Measurements from ENCODE around the gene HES1. TPM values are rescaled to one million over a fixed set of nuclear protein-coding genes. Genes with fewer than 3 reads are reported as not detected.
A peak's percentile ranks its signal among the peaks of the same experiment; 100 is the strongest.

Gene HES1
- total and polyA plus RNA-seq, 2 experiments from 2014 or later: 42.7 to 60.8 TPM

DNA sequence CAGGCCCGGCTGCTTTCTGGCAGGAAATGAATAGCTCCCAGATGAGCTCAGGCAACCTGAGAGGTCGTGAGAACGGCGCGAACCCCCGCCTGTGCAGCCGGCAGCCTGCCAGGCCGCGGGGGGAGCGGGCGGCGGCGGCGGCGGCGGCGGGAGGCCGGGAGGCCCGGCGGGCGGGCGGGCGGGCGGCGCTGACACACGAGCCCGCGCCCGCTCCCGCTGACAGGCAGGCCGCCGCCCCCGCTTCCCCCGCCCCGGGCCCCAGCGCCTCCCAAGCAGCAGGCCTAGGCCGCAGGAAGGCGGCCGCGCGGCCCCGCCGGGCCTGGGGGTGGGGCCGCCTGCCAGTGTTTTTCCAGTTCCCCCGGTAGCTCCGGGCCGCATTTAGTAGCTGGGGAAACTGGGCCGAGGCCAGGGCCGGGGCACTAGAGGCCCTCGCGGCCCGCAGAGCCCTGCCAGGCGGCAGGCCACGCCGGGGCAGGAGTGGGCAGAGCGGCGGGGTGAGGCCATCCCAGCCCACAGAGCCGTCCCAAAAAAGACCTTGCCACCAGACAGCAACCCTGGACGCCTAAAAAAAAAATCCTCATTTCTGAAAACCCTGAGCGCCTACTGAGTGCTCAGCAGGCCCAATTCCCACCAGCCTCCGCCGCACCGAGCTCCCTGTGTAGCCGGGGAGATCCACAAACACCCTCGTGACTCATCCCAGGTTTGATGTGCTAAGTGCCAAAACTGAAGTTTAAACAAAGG, 5.6 kb downstream of the HES1 start:
- Mint-ChIP-seq H3K36me3 (ENCODE audit: low read depth) (peaks cover 17% of the 10 kb centered on the region), H3K4me3 (peak overlapping the region; percentile 46), H3K27ac (peak overlapping the region; percentile 58), H3K4me1 (peaks cover 35% of the 10 kb centered on the region), H3K27me3 (ENCODE audit: insufficient read depth, low read depth, poor library complexity) (peaks cover 12% of the 10 kb centered on the region), H3K9me3 (no peaks in the 10 kb centered on the region)
- Histone ChIP-seq H4K20me1 (replicated peaks; ENCODE audit: insufficient read depth) (no peaks in the 10 kb centered on the region; the same call in 1 of the 2 replicates), H3K79me2 (replicated peaks; ENCODE audit: insufficient read depth) (peaks cover 7% of the 10 kb centered on the region), H3K4me2 (peak overlapping the region; percentile 74), H2AFZ (0 out of 2 replicates have a peak overlapping the region, but pooled peaks have one; percentile 21), H3K4me1 (ENCODE audit: insufficient read depth) (peaks cover 36% of the 10 kb centered on the region), H3K9me2 (ENCODE audit: insufficient read depth) (no peaks in the 10 kb centered on the region), H3K4me3 (peak overlapping the region; percentile 78), H3K36me3 (ENCODE audit: insufficient read depth) (no peaks in the 10 kb centered on the region), H3K27ac (ENCODE audit: low read depth) (peak overlapping the region; percentile 99), H3F3A (replicated peaks; ENCODE audit: low read depth) (peaks cover 26% of the 10 kb centered on the region), H3K27me3 (ENCODE audit: insufficient read depth) (peaks cover 10% of the 10 kb centered on the region)
- peak; percentile 31 for ATAC-seq
- DNase-seq (ENCODE audit: low spot score): peak; percentile 91
- TF ChIP-seq CREB1 (CRISPR knock-in tag; IDR thresholded peaks at IDR 0.05; ENCODE audit: low read depth) (no peak), NANOG (IDR thresholded peaks at IDR 0.05; ENCODE audit: borderline replicate concordance) (no peak), STAT1 (IDR thresholded peaks at IDR 0.05; ENCODE audit: unreplicated experiment) (no peak), ZNF331 (CRISPR knock-in tag; IDR thresholded peaks at IDR 0.05; ENCODE audit: low read depth) (no peak), JUNB (IDR thresholded peaks at IDR 0.05; ENCODE audit: unreplicated experiment) (no peak), ZNF114 (CRISPR knock-in tag; IDR thresholded peaks at IDR 0.05) (no peak), POLR2AphosphoS5 (IDR thresholded peaks at IDR 0.05; ENCODE audit: low read depth) (no peak; the same call in 1 of the 2 replicates), EZH2phosphoT487 (IDR thresholded peaks at IDR 0.05; ENCODE audit: unreplicated experiment) (no peak), EZH2 (IDR thresholded peaks at IDR 0.05; ENCODE audit: low read depth, unreplicated experiment) (no peak)
- TF ChIP-seq, protein P1, sequence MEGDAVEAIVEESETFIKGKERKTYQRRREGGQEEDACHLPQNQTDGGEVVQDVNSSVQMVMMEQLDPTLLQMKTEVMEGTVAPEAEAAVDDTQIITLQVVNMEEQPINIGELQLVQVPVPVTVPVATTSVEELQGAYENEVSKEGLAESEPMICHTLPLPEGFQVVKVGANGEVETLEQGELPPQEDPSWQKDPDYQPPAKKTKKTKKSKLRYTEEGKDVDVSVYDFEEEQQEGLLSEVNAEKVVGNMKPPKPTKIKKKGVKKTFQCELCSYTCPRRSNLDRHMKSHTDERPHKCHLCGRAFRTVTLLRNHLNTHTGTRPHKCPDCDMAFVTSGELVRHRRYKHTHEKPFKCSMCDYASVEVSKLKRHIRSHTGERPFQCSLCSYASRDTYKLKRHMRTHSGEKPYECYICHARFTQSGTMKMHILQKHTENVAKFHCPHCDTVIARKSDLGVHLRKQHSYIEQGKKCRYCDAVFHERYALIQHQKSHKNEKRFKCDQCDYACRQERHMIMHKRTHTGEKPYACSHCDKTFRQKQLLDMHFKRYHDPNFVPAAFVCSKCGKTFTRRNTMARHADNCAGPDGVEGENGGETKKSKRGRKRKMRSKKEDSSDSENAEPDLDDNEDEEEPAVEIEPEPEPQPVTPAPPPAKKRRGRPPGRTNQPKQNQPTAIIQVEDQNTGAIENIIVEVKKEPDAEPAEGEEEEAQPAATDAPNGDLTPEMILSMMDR (conservative IDR thresholded peaks at IDR 0.05; ENCODE audit: low read depth in 2 of 2): no peak
- TF ChIP-seq, protein P2, sequence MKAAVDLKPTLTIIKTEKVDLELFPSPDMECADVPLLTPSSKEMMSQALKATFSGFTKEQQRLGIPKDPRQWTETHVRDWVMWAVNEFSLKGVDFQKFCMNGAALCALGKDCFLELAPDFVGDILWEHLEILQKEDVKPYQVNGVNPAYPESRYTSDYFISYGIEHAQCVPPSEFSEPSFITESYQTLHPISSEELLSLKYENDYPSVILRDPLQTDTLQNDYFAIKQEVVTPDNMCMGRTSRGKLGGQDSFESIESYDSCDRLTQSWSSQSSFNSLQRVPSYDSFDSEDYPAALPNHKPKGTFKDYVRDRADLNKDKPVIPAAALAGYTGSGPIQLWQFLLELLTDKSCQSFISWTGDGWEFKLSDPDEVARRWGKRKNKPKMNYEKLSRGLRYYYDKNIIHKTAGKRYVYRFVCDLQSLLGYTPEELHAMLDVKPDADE (IDR thresholded peaks at IDR 0.05): no peak
- TF ChIP-seq, protein P3, sequence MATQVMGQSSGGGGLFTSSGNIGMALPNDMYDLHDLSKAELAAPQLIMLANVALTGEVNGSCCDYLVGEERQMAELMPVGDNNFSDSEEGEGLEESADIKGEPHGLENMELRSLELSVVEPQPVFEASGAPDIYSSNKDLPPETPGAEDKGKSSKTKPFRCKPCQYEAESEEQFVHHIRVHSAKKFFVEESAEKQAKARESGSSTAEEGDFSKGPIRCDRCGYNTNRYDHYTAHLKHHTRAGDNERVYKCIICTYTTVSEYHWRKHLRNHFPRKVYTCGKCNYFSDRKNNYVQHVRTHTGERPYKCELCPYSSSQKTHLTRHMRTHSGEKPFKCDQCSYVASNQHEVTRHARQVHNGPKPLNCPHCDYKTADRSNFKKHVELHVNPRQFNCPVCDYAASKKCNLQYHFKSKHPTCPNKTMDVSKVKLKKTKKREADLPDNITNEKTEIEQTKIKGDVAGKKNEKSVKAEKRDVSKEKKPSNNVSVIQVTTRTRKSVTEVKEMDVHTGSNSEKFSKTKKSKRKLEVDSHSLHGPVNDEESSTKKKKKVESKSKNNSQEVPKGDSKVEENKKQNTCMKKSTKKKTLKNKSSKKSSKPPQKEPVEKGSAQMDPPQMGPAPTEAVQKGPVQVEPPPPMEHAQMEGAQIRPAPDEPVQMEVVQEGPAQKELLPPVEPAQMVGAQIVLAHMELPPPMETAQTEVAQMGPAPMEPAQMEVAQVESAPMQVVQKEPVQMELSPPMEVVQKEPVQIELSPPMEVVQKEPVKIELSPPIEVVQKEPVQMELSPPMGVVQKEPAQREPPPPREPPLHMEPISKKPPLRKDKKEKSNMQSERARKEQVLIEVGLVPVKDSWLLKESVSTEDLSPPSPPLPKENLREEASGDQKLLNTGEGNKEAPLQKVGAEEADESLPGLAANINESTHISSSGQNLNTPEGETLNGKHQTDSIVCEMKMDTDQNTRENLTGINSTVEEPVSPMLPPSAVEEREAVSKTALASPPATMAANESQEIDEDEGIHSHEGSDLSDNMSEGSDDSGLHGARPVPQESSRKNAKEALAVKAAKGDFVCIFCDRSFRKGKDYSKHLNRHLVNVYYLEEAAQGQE (IDR thresholded peaks at IDR 0.05; ENCODE audit: unreplicated experiment): no peak
- TF ChIP-seq, protein P4, sequence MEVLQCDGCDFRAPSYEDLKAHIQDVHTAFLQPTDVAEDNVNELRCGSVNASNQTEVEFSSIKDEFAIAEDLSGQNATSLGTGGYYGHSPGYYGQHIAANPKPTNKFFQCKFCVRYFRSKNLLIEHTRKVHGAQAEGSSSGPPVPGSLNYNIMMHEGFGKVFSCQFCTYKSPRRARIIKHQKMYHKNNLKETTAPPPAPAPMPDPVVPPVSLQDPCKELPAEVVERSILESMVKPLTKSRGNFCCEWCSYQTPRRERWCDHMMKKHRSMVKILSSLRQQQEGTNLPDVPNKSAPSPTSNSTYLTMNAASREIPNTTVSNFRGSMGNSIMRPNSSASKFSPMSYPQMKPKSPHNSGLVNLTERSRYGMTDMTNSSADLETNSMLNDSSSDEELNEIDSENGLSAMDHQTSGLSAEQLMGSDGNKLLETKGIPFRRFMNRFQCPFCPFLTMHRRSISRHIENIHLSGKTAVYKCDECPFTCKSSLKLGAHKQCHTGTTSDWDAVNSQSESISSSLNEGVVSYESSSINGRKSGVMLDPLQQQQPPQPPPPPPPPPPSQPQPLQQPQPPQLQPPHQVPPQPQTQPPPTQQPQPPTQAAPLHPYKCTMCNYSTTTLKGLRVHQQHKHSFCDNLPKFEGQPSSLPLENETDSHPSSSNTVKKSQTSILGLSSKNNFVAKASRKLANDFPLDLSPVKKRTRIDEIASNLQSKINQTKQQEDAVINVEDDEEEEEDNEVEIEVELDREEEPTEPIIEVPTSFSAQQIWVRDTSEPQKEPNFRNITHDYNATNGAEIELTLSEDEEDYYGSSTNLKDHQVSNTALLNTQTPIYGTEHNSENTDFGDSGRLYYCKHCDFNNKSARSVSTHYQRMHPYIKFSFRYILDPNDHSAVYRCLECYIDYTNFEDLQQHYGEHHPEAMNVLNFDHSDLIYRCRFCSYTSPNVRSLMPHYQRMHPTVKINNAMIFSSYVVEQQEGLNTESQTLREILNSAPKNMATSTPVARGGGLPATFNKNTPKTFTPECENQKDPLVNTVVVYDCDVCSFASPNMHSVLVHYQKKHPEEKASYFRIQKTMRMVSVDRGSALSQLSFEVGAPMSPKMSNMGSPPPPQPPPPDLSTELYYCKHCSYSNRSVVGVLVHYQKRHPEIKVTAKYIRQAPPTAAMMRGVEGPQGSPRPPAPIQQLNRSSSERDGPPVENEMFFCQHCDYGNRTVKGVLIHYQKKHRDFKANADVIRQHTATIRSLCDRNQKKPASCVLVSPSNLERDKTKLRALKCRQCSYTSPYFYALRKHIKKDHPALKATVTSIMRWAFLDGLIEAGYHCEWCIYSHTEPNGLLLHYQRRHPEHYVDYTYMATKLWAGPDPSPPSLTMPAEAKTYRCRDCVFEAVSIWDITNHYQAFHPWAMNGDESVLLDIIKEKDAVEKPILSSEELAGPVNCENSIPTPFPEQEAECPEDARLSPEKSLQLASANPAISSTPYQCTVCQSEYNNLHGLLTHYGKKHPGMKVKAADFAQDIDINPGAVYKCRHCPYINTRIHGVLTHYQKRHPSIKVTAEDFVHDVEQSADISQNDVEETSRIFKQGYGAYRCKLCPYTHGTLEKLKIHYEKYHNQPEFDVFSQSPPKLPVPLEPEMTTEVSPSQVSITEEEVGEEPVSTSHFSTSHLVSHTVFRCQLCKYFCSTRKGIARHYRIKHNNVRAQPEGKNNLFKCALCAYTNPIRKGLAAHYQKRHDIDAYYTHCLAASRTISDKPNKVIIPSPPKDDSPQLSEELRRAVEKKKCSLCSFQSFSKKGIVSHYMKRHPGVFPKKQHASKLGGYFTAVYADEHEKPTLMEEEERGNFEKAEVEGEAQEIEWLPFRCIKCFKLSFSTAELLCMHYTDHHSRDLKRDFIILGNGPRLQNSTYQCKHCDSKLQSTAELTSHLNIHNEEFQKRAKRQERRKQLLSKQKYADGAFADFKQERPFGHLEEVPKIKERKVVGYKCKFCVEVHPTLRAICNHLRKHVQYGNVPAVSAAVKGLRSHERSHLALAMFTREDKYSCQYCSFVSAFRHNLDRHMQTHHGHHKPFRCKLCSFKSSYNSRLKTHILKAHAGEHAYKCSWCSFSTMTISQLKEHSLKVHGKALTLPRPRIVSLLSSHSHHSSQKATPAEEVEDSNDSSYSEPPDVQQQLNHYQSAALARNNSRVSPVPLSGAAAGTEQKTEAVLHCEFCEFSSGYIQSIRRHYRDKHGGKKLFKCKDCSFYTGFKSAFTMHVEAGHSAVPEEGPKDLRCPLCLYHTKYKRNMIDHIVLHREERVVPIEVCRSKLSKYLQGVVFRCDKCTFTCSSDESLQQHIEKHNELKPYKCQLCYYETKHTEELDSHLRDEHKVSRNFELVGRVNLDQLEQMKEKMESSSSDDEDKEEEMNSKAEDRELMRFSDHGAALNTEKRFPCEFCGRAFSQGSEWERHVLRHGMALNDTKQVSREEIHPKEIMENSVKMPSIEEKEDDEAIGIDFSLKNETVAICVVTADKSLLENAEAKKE (CRISPR knock-in tag; IDR thresholded peaks at IDR 0.05): no peak
